HepG2 (cell line): ENCODE measurements around the gene EXOSC6. TPM values are rescaled to one million over a fixed set of nuclear protein-coding genes. Genes with fewer than 3 reads are reported as not detected.

Experiments used
- AGO1 ChIP-seq: fragments of 200-400 bp; formaldehyde crosslinking; IDR thresholded peaks from 2 replicates; pipeline ENCODE4 v1.6.1; 2017; ENCODE audit warnings: mild to moderate bottlenecking, low read depth, low read length, moderate library complexity; ENCODE audit not compliant: poor library complexity, severe bottlenecking
- HDAC1 ChIP-seq: sonication (generic); formaldehyde crosslinking; IDR thresholded peaks from 2 replicates; pipeline ENCODE4 v1.5.1; 2020; ENCODE audit warnings: mild to moderate bottlenecking, missing genetic modification reagents
- KLF16 ChIP-seq, 2 experiments: sonication (generic) in 1 of 2; formaldehyde crosslinking in 1 of 2; IDR thresholded peaks; 2 replicates each; pipeline versions ENCODE4 v1.6.1 to v1.8.0; 2016 to 2023; ENCODE audit warnings: missing genetic modification reagents in 2 of 2, missing compliant biosample characterization in 1 of 2
- MED8 ChIP-seq: sonication (generic); formaldehyde crosslinking; IDR thresholded peaks from 2 replicates; pipeline ENCODE4 v1.8.1; 2023; ENCODE audit warnings: mild to moderate bottlenecking, missing genetic modification reagents; ENCODE audit not compliant: insufficient replicate concordance
- MIER2 ChIP-seq: IDR thresholded peaks from 2 replicates; pipeline ENCODE4 v1.6.1; 2016; ENCODE audit warnings: missing biosample characterization, missing genetic modification reagents
- MLLT10 ChIP-seq: sonication (generic); formaldehyde crosslinking; IDR thresholded peaks from 2 replicates; pipeline ENCODE4 v1.4.0; 2020; ENCODE audit warnings: missing genetic modification reagents
- PHF8 ChIP-seq: sonication (generic); formaldehyde crosslinking; IDR thresholded peaks from 2 replicates; pipeline ENCODE4 v1.5.0; 2020; ENCODE audit warnings: missing genetic modification reagents
- SRF ChIP-seq: IDR thresholded peaks from 2 replicates; pipeline ENCODE4 v1.6.1; 2011; ENCODE audit warnings: mild to moderate bottlenecking, low read depth, low read length, moderate library complexity
- STAG1 ChIP-seq: sonication (generic); formaldehyde crosslinking; IDR thresholded peaks from 2 replicates; pipeline ENCODE4 v1.4.0; 2020; ENCODE audit warnings: missing genetic modification reagents
- THAP9 ChIP-seq: sonication (generic); formaldehyde crosslinking; IDR thresholded peaks from 2 replicates; pipeline ENCODE4; 2020; ENCODE audit warnings: missing genetic modification reagents, mild to moderate bottlenecking, borderline replicate concordance
- WIZ ChIP-seq: sonication (generic); formaldehyde crosslinking; IDR thresholded peaks from 2 replicates; pipeline ENCODE4 v1.5.1; 2020; ENCODE audit warnings: mild to moderate bottlenecking, missing genetic modification reagents
- ZFP36 ChIP-seq: fragments of 150-350 bp; IDR thresholded peaks from 2 replicates; pipeline ENCODE4 v1.6.1; 2018; ENCODE audit warnings: borderline replicate concordance, low read length, low read depth; ENCODE audit not compliant: partially characterized antibody
- ZFP90 ChIP-seq: sonication (generic); formaldehyde crosslinking; IDR thresholded peaks from 2 replicates; pipeline ENCODE4 v1.8.0; 2022; ENCODE audit warnings: missing genetic modification reagents, mild to moderate bottlenecking, inconsistent platforms, borderline replicate concordance
- ZMYM3 ChIP-seq: sonication (generic); formaldehyde crosslinking; IDR thresholded peaks from 2 replicates; pipeline ENCODE4 v1.5.1; 2020; ENCODE audit warnings: mild to moderate bottlenecking, missing genetic modification reagents
- ZNF160 ChIP-seq: sonication (generic); formaldehyde crosslinking; IDR thresholded peaks from 2 replicates; pipeline ENCODE4 v1.8.0; 2022; ENCODE audit warnings: mild to moderate bottlenecking, inconsistent platforms, missing genetic modification reagents
- ZNF383 ChIP-seq: sonication (generic); formaldehyde crosslinking; IDR thresholded peaks from 2 replicates; pipeline ENCODE4 v1.4.0; 2020; ENCODE audit warnings: missing genetic modification reagents, mild to moderate bottlenecking, borderline replicate concordance
- ZNF44 ChIP-seq: sonication (generic); formaldehyde crosslinking; IDR thresholded peaks from 2 replicates; pipeline ENCODE4 v1.5.1; 2020; ENCODE audit warnings: mild to moderate bottlenecking, missing genetic modification reagents
- ZNF451 ChIP-seq: sonication (generic); formaldehyde crosslinking; IDR thresholded peaks from 2 replicates; pipeline ENCODE4 v1.5.0; 2020; ENCODE audit warnings: mild to moderate bottlenecking, missing genetic modification reagents
- ZNF484 ChIP-seq: sonication (generic); formaldehyde crosslinking; IDR thresholded peaks from 2 replicates; pipeline ENCODE4 v1.5.1; 2020; ENCODE audit warnings: mild to moderate bottlenecking, low read depth, missing genetic modification reagents, borderline replicate concordance
- ZNF564 ChIP-seq: sonication (generic); formaldehyde crosslinking; IDR thresholded peaks from 2 replicates; pipeline ENCODE4 v1.8.1; 2023; ENCODE audit warnings: mild to moderate bottlenecking, missing genetic modification reagents
- ZNF703 ChIP-seq: sonication (generic); formaldehyde crosslinking; IDR thresholded peaks from 2 replicates; pipeline ENCODE4 v1.5.1; 2020; ENCODE audit warnings: missing genetic modification reagents, mild to moderate bottlenecking, moderate library complexity, borderline replicate concordance
- ZNF782 ChIP-seq: sonication (generic); formaldehyde crosslinking; IDR thresholded peaks from 2 replicates; pipeline ENCODE4 v1.4.0; 2020; ENCODE audit warnings: missing genetic modification reagents, mild to moderate bottlenecking, borderline replicate concordance
- ZNF878 ChIP-seq: sonication (generic); formaldehyde crosslinking; IDR thresholded peaks from 2 replicates; pipeline ENCODE4 v1.8.1; 2023; ENCODE audit warnings: mild to moderate bottlenecking, missing genetic modification reagents, moderate library complexity
- polyA plus RNA-seq, 8 experiments: library from polyadenylated mRNA; depleted of rRNA in 3 of 8; stranded (reverse) in 7 of 8; unstranded in 1 of 8; fragments of >200 nt; fragmentation: Illumina TruSeq in 4 of 8; extraction: Trizol in 4 of 8; gene quantifications; 2 replicates each; pipeline versions ENCODE4 v1.2.1 to v1.2.3, GENCODE V29; 2011 to 2016; ENCODE audit warnings: low read depth in 4 of 8, missing spikeins in 1 of 8, mixed read lengths in 1 of 8; ENCODE audit not compliant: insufficient read depth in 1 of 8
- total RNA-seq, 5 experiments: library from RNA; depleted of rRNA; stranded (reverse); fragments of >200 nt; fragmentation: Illumina TruSeq; extraction: Trizol; gene quantifications; 2 replicates each; pipeline ENCODE4 v1.2.3, GENCODE V29; 2016; ENCODE audit warnings: low read depth in 1 of 5
- TF ChIP-seq, protein P1 (sequence below): IDR thresholded peaks from 2 replicates; pipeline ENCODE4 v1.6.1; 2016; ENCODE audit warnings: missing compliant biosample characterization, missing genetic modification reagents, borderline replicate concordance
- TF ChIP-seq, protein P2 (sequence below): sonication (generic); formaldehyde crosslinking; IDR thresholded peaks from 2 replicates; pipeline ENCODE4 v1.4.0; 2020; ENCODE audit warnings: mild to moderate bottlenecking, missing genetic modification reagents

The EXOSC6 gene
- total and polyA plus RNA-seq, 2 of the 13 experiments (the other 11 are each of a cell fraction or from before 2014, with no cell fraction given), result 13.1 to 39.9 TPM

- TF ChIP-seq SRF (peak; percentile 27), AGO1 (peak; percentile 79), KLF16 (CRISPR knock-in tag; IDR thresholded peaks at IDR 0.05) (peak in 1 of 2 experiments; percentile 82; a peak in 2 of 4 replicates), ZNF703 (CRISPR knock-in tag) (no peak), ZNF160 (CRISPR knock-in tag) (peak; percentile 72; the same call in 1 of the 2 replicates), WIZ (CRISPR knock-in tag) (peak; percentile 85), ZNF383 (no peak), MED8 (CRISPR knock-in tag) (peak; percentile 92), ZMYM3 (CRISPR knock-in tag) (peak; percentile 48; the same call in 1 of the 2 replicates), PHF8 (CRISPR knock-in tag) (peak; percentile 99), ZNF484 (CRISPR knock-in tag) (no peak), ZNF564 (peak; percentile 94), MLLT10 (no peak), MIER2 (CRISPR knock-in tag) (peak; percentile 34; the same call in 1 of the 2 replicates), ZNF782 (CRISPR knock-in tag) (no peak; the same call in 1 of the 2 replicates), THAP9 (peak; percentile 95), HDAC1 (CRISPR knock-in tag) (peak; percentile 98), ZNF878 (CRISPR knock-in tag) (peak; percentile 62; the same call in 1 of the 2 replicates), STAG1 (CRISPR knock-in tag) (no peak), ZNF44 (CRISPR knock-in tag) (peak; percentile 77), ZFP90 (CRISPR knock-in tag) (no peak), ZNF451 (CRISPR knock-in tag) (peak; percentile 89), ZFP36 (no peak)
- TF ChIP-seq, protein P1, sequence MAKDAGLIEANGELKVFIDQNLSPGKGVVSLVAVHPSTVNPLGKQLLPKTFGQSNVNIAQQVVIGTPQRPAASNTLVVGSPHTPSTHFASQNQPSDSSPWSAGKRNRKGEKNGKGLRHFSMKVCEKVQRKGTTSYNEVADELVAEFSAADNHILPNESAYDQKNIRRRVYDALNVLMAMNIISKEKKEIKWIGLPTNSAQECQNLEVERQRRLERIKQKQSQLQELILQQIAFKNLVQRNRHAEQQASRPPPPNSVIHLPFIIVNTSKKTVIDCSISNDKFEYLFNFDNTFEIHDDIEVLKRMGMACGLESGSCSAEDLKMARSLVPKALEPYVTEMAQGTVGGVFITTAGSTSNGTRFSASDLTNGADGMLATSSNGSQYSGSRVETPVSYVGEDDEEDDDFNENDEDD (CRISPR knock-in tag), result peak; percentile 76; the same call in 1 of the 2 replicates
- TF ChIP-seq, protein P2, sequence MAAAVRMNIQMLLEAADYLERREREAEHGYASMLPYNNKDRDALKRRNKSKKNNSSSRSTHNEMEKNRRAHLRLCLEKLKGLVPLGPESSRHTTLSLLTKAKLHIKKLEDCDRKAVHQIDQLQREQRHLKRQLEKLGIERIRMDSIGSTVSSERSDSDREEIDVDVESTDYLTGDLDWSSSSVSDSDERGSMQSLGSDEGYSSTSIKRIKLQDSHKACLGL (CRISPR knock-in tag), result peak; percentile 95
These were observed 47.5 kb upstream of the EXOSC6 start, which contains the start of gene DDX19B (continued) for GRCh38 chr16:70298988-70299938.
